Uterus (tissue), 2 donors: Measurements from ENCODE around the gene NANOS2.

Source experiments
- CTCF ChIP-seq, 4 experiments: fragments of 200-600 bp in 2 of 4; fragments of 450-650 bp in 2 of 4; sonication (generic) in 2 of 4; IDR thresholded peaks; one replicate each; pipeline ENCODE4 v1.5.1; 2016 to 2019; ENCODE audit warnings: antibody characterized with exemption in 4 of 4, mild to moderate bottlenecking in 2 of 4, moderate library complexity in 1 of 4
- POLR2A ChIP-seq, 2 donors: fragments of 450-650 bp; IDR thresholded peaks; one replicate each; pipeline ENCODE4 v1.6.1; 2016; ENCODE audit warnings: antibody characterized with exemption in 2 of 2, mild to moderate bottlenecking in 1 of 2, moderate library complexity in 1 of 2

- TF ChIP-seq CTCF (IDR thresholded peaks at IDR 0.05), result no peak
- TF ChIP-seq POLR2A (IDR thresholded peaks at IDR 0.05), result no peak
Observed at GRCh38 chr19:45865269-45865948, 49.2 kb downstream of the NANOS2 start.
